Ascending aorta (tissue), 2 donors: ENCODE measurements around the gene SERPING1. TPM values are rescaled to one million over a fixed set of nuclear protein-coding genes. Genes with fewer than 3 reads are reported as not detected.

Source experiments
- DNase-seq, 2 donors: peaks; one replicate each; pipeline ENCODE4 v3.0.0-alpha.2; 2019; ENCODE audit warnings: low spot score in 2 of 2
- H3K27ac ChIP-seq, 2 donors: fragments of 200-600 bp; sonication (generic); one replicate each; pipeline ENCODE4 v1.5.1; 2016 to 2017; ENCODE audit warnings: mild to moderate bottlenecking in 1 of 2
- H3K27me3 ChIP-seq: fragments of 200-600 bp; sonication (generic); one replicate; pipeline ENCODE4 v1.5.1; 2017
- H3K36me3 ChIP-seq, 2 donors: fragments of 200-600 bp; sonication (generic); one replicate each; pipeline ENCODE4 v1.5.1; 2016
- H3K4me1 ChIP-seq, 2 donors: fragments of 200-600 bp; sonication (generic); one replicate each; pipeline ENCODE4 v1.5.1; 2016 to 2017; ENCODE audit warnings: mild to moderate bottlenecking in 1 of 2
- H3K4me3 ChIP-seq, 2 donors: fragments of 200-600 bp; sonication (generic); one replicate each; pipeline ENCODE4 v1.5.1; 2016 to 2017; ENCODE audit warnings: mild to moderate bottlenecking in 1 of 2
- H3K9me3 ChIP-seq, 2 donors: fragments of 200-600 bp; sonication (generic); one replicate each; pipeline ENCODE4 v1.5.1; 2016
- CTCF ChIP-seq, 3 experiments: fragments of 200-600 bp in 2 of 3; fragments of 450-650 bp in 1 of 3; sonication (generic) in 2 of 3; IDR thresholded peaks; one replicate each; pipeline ENCODE4 v1.5.1; 2016 to 2019; ENCODE audit warnings: antibody characterized with exemption in 3 of 3, mild to moderate bottlenecking in 1 of 3, moderate library complexity in 1 of 3
- intact Hi-C: fragments of 100-400 bp; cut with DNase I; formaldehyde crosslinking; loops from one replicate; pipeline ENCODE4 v1.15.1; 2023
- total RNA-seq: library from RNA; depleted of rRNA; stranded (reverse); fragments of >200 nt; gene quantifications from one replicate; pipeline ENCODE4 v1.1.0, GENCODE V29; 2016

The SERPING1 gene
- total RNA-seq, 1 donor from 2014 or later = 607 TPM

GRCh38 chr11:57605028-57605420 lies 7.5 kb downstream of the SERPING1 start:
- no peak overlapping the region for H3K27ac ChIP-seq
- intact Hi-C loops = no loop called here
- TF ChIP-seq CTCF (IDR thresholded peaks at IDR 0.05) = no peak
- no peak for DNase-seq
- H3K27me3 ChIP-seq = no peaks in the 10 kb centered on the region
- no peak overlapping the region for H3K4me3 ChIP-seq
- no peaks in the 10 kb centered on the region for H3K9me3 ChIP-seq
- no peaks in the 10 kb centered on the region for H3K4me1 ChIP-seq
- H3K36me3 ChIP-seq = peaks cover 36 to 80% of the 10 kb centered on the region in 2 donors

GRCh38 chr11:57610170-57610569 lies 12.7 kb downstream of the SERPING1 start:
- Histone ChIP-seq H3K27me3 (no peaks in the 10 kb centered on the region), H3K36me3 (peaks cover 75 to 95% of the 10 kb centered on the region in 2 donors), H3K4me3 (no peak overlapping the region), H3K27ac (no peak overlapping the region), H3K9me3 (no peaks in the 10 kb centered on the region), H3K4me1 (no peaks in the 10 kb centered on the region)
- no peak for DNase-seq
- TF ChIP-seq CTCF (IDR thresholded peaks at IDR 0.05) = no peak
- intact Hi-C loops = no loop called here

GRCh38 chr11:57614234-57614772 lies 16.8 kb downstream of the SERPING1 start:
- Histone ChIP-seq H3K9me3 (no peaks in the 10 kb centered on the region), H3K36me3 (peaks cover 56 to 81% of the 10 kb centered on the region in 2 donors), H3K4me3 (no peak overlapping the region), H3K4me1 (no peaks in the 10 kb centered on the region), H3K27ac (no peak overlapping the region), H3K27me3 (no peaks in the 10 kb centered on the region)
- intact Hi-C loops = no loop called here
- TF ChIP-seq CTCF (IDR thresholded peaks at IDR 0.05) = no peak
- no peak for DNase-seq

- Histone ChIP-seq H3K27me3 (no peaks in the 10 kb centered on the region), H3K9me3 (peaks cover 0 to 5% of the 10 kb centered on the region in 2 donors), H3K4me3 (no peak overlapping the region), H3K4me1 (no peaks in the 10 kb centered on the region), H3K36me3 (peaks cover 55 to 79% of the 10 kb centered on the region in 2 donors), H3K27ac (no peak overlapping the region)
- DNase-seq = no peak
- intact Hi-C loops = no loop called here
- no peak for TF ChIP-seq CTCF (IDR thresholded peaks at IDR 0.05)
Measured at GRCh38 chr11:57615308-57615707, 17.8 kb downstream of the SERPING1 start.

GRCh38 chr11:57616595-57616994 lies 19.1 kb downstream of the SERPING1 start:
- Histone ChIP-seq H3K9me3 (peaks cover 0 to 5% of the 10 kb centered on the region in 2 donors), H3K4me1 (no peaks in the 10 kb centered on the region), H3K36me3 (peaks cover 43 to 76% of the 10 kb centered on the region in 2 donors), H3K27me3 (no peaks in the 10 kb centered on the region), H3K27ac (no peak overlapping the region), H3K4me3 (no peak overlapping the region)
- intact Hi-C loops = no loop called here
- no peak for TF ChIP-seq CTCF (IDR thresholded peaks at IDR 0.05)
- DNase-seq = no peak

- no peak overlapping the region for H3K4me3 ChIP-seq
- no peaks in the 10 kb centered on the region for H3K27me3 ChIP-seq
- no peak for DNase-seq
- TF ChIP-seq CTCF (IDR thresholded peaks at IDR 0.05) = no peak
- H3K9me3 ChIP-seq = peaks cover 0 to 5% of the 10 kb centered on the region in 2 donors
- H3K27ac ChIP-seq = no peak overlapping the region
- H3K36me3 ChIP-seq = peaks cover 29 to 63% of the 10 kb centered on the region in 2 donors
- no peaks in the 10 kb centered on the region for H3K4me1 ChIP-seq
- intact Hi-C loops = no loop called here
Measured at GRCh38 chr11:57618438-57618837, 21.0 kb downstream of the SERPING1 start.
